ENCODE measurements around the gene APBA3.

DNA sequence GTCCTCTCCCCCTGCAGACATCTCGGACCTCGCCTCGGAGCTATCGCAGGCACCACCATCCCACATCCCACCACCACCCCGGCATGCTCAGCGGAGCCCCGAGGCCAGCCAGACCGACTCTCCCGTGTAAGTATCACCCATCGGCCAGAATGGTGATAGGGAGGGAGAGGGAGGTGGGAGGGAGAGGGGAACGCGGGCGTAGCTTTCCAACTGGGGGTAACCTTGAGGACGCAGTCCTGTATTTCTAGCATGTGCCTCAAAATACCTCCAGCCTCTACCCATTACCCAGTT, 27.2 kb downstream of the APBA3 start:
- TF ChIP-seq CTCF (IDR thresholded peaks at IDR 0.05) (no peak), POLR2A (IDR thresholded peaks at IDR 0.05) (no peak)

Data from testis (tissue), 2 donors.